OCI-LY7 (cell line): ENCODE results near the gene NEAT1. TPM values are rescaled to one million over a fixed set of nuclear protein-coding genes. Genes with fewer than 3 reads are reported as not detected.

Experiments used
- BruUV-seq: library from RNA; stranded (reverse); fragments of 400-500 nt; replicated peaks from 2 replicates; lab custom pipeline; 2021; lab: Mats Ljungman, UMichigan
- CTCF ChIA-PET: fragments of 300-600 bp; sonication (Branson Sonifier 250); formaldehyde crosslinking; loops from one replicate; lab custom pipeline; 2022; ENCODE audit warnings: antibody characterized with exemption; ENCODE audit not compliant: unreplicated experiment; lab: Charles Lee
- POLR2A ChIA-PET: fragments of 300-600 bp; sonication (Branson Sonifier 250); formaldehyde crosslinking; loops from one replicate; lab custom pipeline; 2022; ENCODE audit warnings: antibody characterized with exemption; lab: Charles Lee
- DNase-seq: peaks from one replicate; pipeline ENCODE4 v3.0.0-alpha.2; 2015; ENCODE audit warnings: low spot score
- H2AFZ ChIP-seq: fragments of 200-600 bp; sonication (generic), shearing (Covaris generic); 2 replicates; pipeline ENCODE4 v1.6.1; 2014; ENCODE audit warnings: mild to moderate bottlenecking, antibody characterized with exemption, low read length, moderate library complexity
- H3K27ac ChIP-seq: fragments of 200-600 bp; sonication (generic); 2 replicates; pipeline ENCODE4 v1.5.1; 2014; ENCODE audit warnings: mixed run types, low read depth, mild to moderate bottlenecking, moderate library complexity, low read length, inconsistent platforms; ENCODE audit not compliant: poor library complexity, severe bottlenecking
- H3K36me3 ChIP-seq: fragments of 200-600 bp; sonication (generic); 2 replicates; pipeline ENCODE4 v1.6.1; 2014; ENCODE audit warnings: mild to moderate bottlenecking, antibody characterized with exemption, low read length, moderate library complexity, mixed read lengths; ENCODE audit not compliant: insufficient read depth
- H3K4me1 ChIP-seq: fragments of 200-600 bp; sonication (generic); 2 replicates; pipeline ENCODE4 v1.5.1; 2014; ENCODE audit warnings: mild to moderate bottlenecking, low read length; ENCODE audit not compliant: insufficient read depth, poor library complexity, severe bottlenecking
- H3K4me2 ChIP-seq: fragments of 200-600 bp; sonication (generic); 2 replicates; pipeline ENCODE4 v1.6.1; 2014; ENCODE audit warnings: mild to moderate bottlenecking, low read length
- H3K4me3 ChIP-seq: fragments of 200-600 bp; sonication (generic); 2 replicates; pipeline ENCODE4 v1.5.1; 2014; ENCODE audit warnings: mild to moderate bottlenecking, low read depth, low read length; ENCODE audit not compliant: poor library complexity, severe bottlenecking
- H3K79me2 ChIP-seq: fragments of 200-600 bp; sonication (generic); 2 replicates; pipeline ENCODE4 v1.6.1; 2016; ENCODE audit warnings: low read depth, mild to moderate bottlenecking, low read length, moderate library complexity, mixed read lengths; ENCODE audit not compliant: insufficient read depth
- H3K9me2 ChIP-seq: fragments of 200-600 bp; sonication (generic); 2 replicates; pipeline ENCODE4 v1.6.1; 2016; ENCODE audit warnings: mild to moderate bottlenecking, low read length, mixed read lengths; ENCODE audit not compliant: insufficient read depth
- H3K9me3 ChIP-seq: fragments of 200-600 bp; sonication (generic); 2 replicates; pipeline ENCODE4 v1.6.1; 2014; ENCODE audit warnings: mild to moderate bottlenecking, mixed run types, low read length, mixed read lengths
- H4K20me1 ChIP-seq: fragments of 200-600 bp; sonication (generic); 2 replicates; pipeline ENCODE4 v1.6.1; 2014; ENCODE audit warnings: mild to moderate bottlenecking, antibody characterized with exemption, low read length, moderate library complexity, mixed read lengths; ENCODE audit not compliant: insufficient read depth
- CTCF ChIP-seq: fragments of 200-600 bp; sonication (generic); conservative IDR thresholded peaks from 2 replicates; pipeline ENCODE4 v1.5.1; 2014; ENCODE audit warnings: mild to moderate bottlenecking, antibody characterized with exemption, low read length, moderate library complexity, mixed read lengths
- EZH2phosphoT487 ChIP-seq: fragments of 200-600 bp; sonication (generic); IDR thresholded peaks from 2 replicates; pipeline ENCODE4 v1.6.1; 2018; ENCODE audit warnings: low read depth, borderline replicate concordance, mild to moderate bottlenecking, mixed run types, antibody characterized with exemption, low read length, moderate library complexity, mixed read lengths
- intact Hi-C: fragments of 100-400 bp; cut with micrococcal nuclease; formaldehyde crosslinking; loops from one replicate; pipeline ENCODE4 v1.10.0; 2022; ENCODE audit not compliant: unreplicated experiment
- total RNA-seq, 2 experiments: library from RNA; depleted of rRNA in 1 of 2; stranded (reverse); fragments of >200 nt in 1 of 2; shearing (Covaris generic) in 1 of 2; gene quantifications; 2 replicates each; pipeline ENCODE4 v1.2.3, GENCODE V29; 2014 to 2022

NEAT1 gene
- total RNA-seq, 2 experiments from 2014 or later: 30.1 to 440 TPM

- H3K4me1 ChIP-seq: peaks cover 85% of the 10 kb centered on the region
- H3K9me3 ChIP-seq: no peaks in the 10 kb centered on the region
- no peaks in the 10 kb centered on the region for H3K9me2 ChIP-seq
- no TSS peak for BruUV-seq
- no peak overlapping the region for H3K27ac ChIP-seq
- DNase-seq: no peak
- CTCF ChIA-PET: no interaction called here
- no peak overlapping the region for H3K4me3 ChIP-seq
- TF ChIP-seq CTCF (no peak), EZH2phosphoT487 (no peak)
- peaks cover 43% of the 10 kb centered on the region for H3K79me2 ChIP-seq
- H2AFZ ChIP-seq: no peak overlapping the region
- no peaks in the 10 kb centered on the region for H4K20me1 ChIP-seq
- POLR2A ChIA-PET: interaction anchor here (0.8 to 2.1 kb wide), 5 partner anchors 13 to 60 kb away, joined by 3 to 10 read pairs (median 4); no protein-coding TSS in a partner anchor
- no peak overlapping the region for H3K4me2 ChIP-seq
- H3K36me3 ChIP-seq: peaks cover 30% of the 10 kb centered on the region
- intact Hi-C loops: no loop called here
These were observed 15.0 kb downstream of the NEAT1 start for GRCh38 chr11:65437436-65438227.

- Histone ChIP-seq H2AFZ (no peak overlapping the region), H3K36me3 (peaks cover 30% of the 10 kb centered on the region), H3K9me3 (no peaks in the 10 kb centered on the region), H3K79me2 (peaks cover 34% of the 10 kb centered on the region; the same call in 1 of the 2 replicates), H3K4me3 (no peak overlapping the region), H3K9me2 (no peaks in the 10 kb centered on the region), H3K4me1 (peaks cover 85% of the 10 kb centered on the region), H4K20me1 (no peaks in the 10 kb centered on the region), H3K4me2 (peak overlapping the region; percentile 74), H3K27ac (peak overlapping the region; percentile 93)
- intact Hi-C loops: no loop called here
- DNase-seq: no peak
- POLR2A ChIA-PET: no interaction called here
- TF ChIP-seq CTCF (no peak), EZH2phosphoT487 (no peak)
- no TSS peak for BruUV-seq
- CTCF ChIA-PET: no interaction called here
These were observed 15.9 kb downstream of the NEAT1 start for GRCh38 chr11:65438257-65439151.
